ENCODE results near the gene GPR52.
"Not testable (repeated sequence)": the region's sequence is repeated elsewhere in the genome, so short reads cannot be mapped to it uniquely, and the experiment has no call there.

The GPR52 gene

GRCh38 chr1:174447866-174448530, at the start of gene GPR52:
TSS of gene GPR52 (plus strand) at chr1:174447964. CDS start at chr1:174448112, 148 bp downstream.
- DNase-seq = no peak

GRCh38 chr1:174398246-174398645, 49.5 kb upstream of the GPR52 start:
- no peak for DNase-seq

- no peak for DNase-seq
Measured at GRCh38 chr1:174399211-174399610, 48.6 kb upstream of the GPR52 start.

- DNase-seq = no peak
Measured at GRCh38 chr1:174401075-174401474, 46.7 kb upstream of the GPR52 start.

- no peak for DNase-seq
Measured at GRCh38 chr1:174405219-174405618, 42.5 kb upstream of the GPR52 start.

- DNase-seq = no peak
Measured at GRCh38 chr1:174406421-174406820, 41.3 kb upstream of the GPR52 start.

GRCh38 chr1:174407665-174408064, 40.1 kb upstream of the GPR52 start:
- no peak for DNase-seq

- no peak for DNase-seq
Measured at GRCh38 chr1:174408146-174408545, 39.6 kb upstream of the GPR52 start.

- DNase-seq = not testable (repeated sequence)
Measured at GRCh38 chr1:174409801-174410200, 38.0 kb upstream of the GPR52 start.

- DNase-seq = no peak
Measured at GRCh38 chr1:174413632-174414031, 34.1 kb upstream of the GPR52 start.

- DNase-seq = no peak
Measured at GRCh38 chr1:174414203-174414602, 33.6 kb upstream of the GPR52 start.

GRCh38 chr1:174415506-174415905, 32.3 kb upstream of the GPR52 start:
- no peak for DNase-seq

- no peak for DNase-seq
Measured at GRCh38 chr1:174417921-174418320, 29.8 kb upstream of the GPR52 start.

GRCh38 chr1:174425121-174425520, 22.6 kb upstream of the GPR52 start:
- DNase-seq = no peak

GRCh38 chr1:174426153-174426552, 21.6 kb upstream of the GPR52 start:
- DNase-seq = no peak

- no peak for DNase-seq
Measured at GRCh38 chr1:174428033-174428432, 19.7 kb upstream of the GPR52 start.

GRCh38 chr1:174428739-174429138, 19.0 kb upstream of the GPR52 start:
- DNase-seq = no peak

GRCh38 chr1:174433451-174433850, 14.3 kb upstream of the GPR52 start:
- DNase-seq = no peak

- DNase-seq = no peak
Measured at GRCh38 chr1:174445351-174445750, 2.4 kb upstream of the GPR52 start.

GRCh38 chr1:174445817-174446216, 1.9 kb upstream of the GPR52 start:
- no peak for DNase-seq

- DNase-seq = no peak
Measured at GRCh38 chr1:174448531-174448883, 743 bp downstream of the GPR52 start.

- no peak for DNase-seq
Measured at GRCh38 chr1:174448974-174449373, 1.2 kb downstream of the GPR52 start.

- DNase-seq = no peak
Measured at GRCh38 chr1:174451408-174451807, 3.6 kb downstream of the GPR52 start.

- DNase-seq = no peak
Measured at GRCh38 chr1:174465855-174466254, 18.1 kb downstream of the GPR52 start.

- no peak for DNase-seq
Measured at GRCh38 chr1:174466607-174467006, 18.8 kb downstream of the GPR52 start.

GRCh38 chr1:174469052-174469451, 21.3 kb downstream of the GPR52 start:
- DNase-seq = no peak

Data from CD4-positive, alpha-beta T cell treated with Interleukin-4 for 4 hours (primary cell).